M059J (cell line): ENCODE results near the gene SPOPL. TPM values are rescaled to one million over a fixed set of nuclear protein-coding genes. Genes with fewer than 3 reads are reported as not detected.
"Not testable (repeated sequence)": the region's sequence is repeated elsewhere in the genome, so short reads cannot be mapped to it uniquely, and the experiment has no call there.

Experiments used
- DNase-seq: peaks from one replicate; pipeline ENCODE4 v3.0.0-alpha.2; 2012; ENCODE audit warnings: low read depth
- total RNA-seq: library from RNA; depleted of rRNA; stranded (reverse); fragments of >200 nt; shearing (Covaris generic); gene quantifications from 2 replicates; pipeline ENCODE4 v1.2.3, GENCODE V29; 2014

The SPOPL gene
- total RNA-seq, 1 experiment from 2014 or later = 19.5 TPM

DNA sequence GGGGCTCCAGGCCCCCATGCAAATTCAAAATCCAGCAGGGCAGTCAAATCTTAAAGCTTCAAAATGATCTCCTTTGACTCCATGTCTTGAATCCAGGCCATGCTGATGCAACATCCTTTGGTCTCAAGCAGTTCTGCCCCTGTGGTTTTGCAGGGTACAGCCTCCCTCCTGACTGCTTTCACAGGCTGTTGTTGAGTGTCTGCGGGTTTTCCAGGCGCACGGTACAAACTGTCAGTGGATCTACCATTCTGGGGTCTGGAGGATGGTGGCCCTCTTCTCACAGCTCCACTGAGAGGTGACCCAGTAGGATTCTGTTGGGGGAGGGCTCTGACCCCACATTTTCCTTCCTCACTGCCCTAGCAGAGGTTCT, 22.1 kb downstream of the SPOPL start:
- DNase-seq = not testable (repeated sequence)

DNA sequence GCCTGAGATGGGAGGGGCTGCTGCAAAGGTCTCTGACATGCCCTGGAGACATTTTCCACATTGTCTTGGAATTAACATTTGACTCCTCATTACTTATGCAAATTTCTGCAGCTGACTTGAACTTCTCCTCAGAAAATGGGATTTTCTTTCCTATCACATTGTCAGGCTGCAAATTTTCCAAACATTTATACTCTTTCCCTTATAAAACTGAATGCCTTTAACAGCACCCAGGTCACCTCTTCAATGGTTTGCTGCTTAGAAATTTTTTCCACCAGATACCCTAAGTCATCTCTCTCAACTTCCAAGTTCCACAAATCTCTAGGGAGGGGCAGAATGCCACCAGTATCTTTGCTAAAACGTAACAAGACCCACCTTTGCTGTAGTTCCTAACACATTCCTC, 22.8 kb downstream of the SPOPL start:
- DNase-seq = not testable (repeated sequence)

DNA sequence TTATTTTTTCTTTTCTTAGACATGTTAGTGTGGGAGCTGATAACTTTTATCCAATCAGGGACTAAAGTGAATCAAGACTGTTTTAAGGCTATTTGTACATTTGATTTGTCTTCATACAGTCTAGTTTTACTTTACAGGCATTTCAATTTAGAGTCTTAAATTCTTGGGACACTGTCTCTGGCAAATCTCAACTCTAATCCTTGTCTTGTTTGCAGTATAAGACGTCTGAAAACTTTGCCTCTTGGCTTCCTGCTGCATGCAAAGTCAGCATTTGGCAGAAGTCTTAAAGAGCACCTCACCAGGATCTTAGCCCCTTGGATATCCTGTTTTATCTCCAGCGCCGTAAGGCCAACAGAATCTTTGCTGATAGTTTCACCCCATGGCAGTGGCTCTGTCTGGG, 30.3 kb downstream of the SPOPL start:
- no peak for DNase-seq

- no peak for DNase-seq
Observed at GRCh38 chr2:138534791-138535190, 33.2 kb downstream of the SPOPL start.

DNA sequence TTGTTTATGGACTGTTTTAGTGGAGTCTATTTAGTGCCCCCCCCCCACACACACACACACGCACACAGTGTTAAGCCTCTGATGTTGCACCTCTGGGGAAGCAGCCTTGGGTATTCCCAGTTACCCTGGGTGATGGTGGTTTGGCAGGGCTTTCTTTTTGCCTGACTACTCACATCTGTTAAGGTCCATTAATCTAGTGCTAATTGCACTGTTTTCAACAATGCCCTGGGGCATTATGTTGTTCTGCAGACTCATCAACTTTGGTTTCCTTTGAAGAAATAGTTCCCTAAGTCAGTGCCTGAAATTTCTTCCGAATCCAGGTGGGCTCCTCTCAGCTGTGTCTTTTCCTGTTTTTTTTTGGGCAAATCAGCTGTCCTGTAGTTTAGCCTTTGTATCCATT, 34.7 kb downstream of the SPOPL start:
- DNase-seq = peak; percentile 78

DNA sequence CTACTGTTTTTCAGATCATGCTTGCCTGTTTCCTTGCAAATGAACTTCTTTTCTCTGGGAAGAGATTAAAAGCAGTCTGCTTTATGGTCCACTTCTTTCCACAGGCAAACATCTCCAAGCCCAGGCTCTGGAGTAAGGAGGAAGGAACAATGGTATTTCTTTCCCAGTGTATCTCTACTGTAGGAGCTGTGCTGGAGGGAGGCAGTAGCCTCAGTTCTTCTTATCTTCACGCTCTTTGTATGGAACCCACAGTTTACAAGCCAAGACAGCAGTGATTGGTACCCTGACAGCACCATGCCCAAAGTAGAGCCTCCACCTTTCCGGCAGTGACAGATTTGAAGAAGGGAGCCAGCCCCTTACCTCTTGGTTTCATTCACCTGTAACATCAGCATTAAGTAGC, 35.2 kb downstream of the SPOPL start:
- DNase-seq = no peak

DNA sequence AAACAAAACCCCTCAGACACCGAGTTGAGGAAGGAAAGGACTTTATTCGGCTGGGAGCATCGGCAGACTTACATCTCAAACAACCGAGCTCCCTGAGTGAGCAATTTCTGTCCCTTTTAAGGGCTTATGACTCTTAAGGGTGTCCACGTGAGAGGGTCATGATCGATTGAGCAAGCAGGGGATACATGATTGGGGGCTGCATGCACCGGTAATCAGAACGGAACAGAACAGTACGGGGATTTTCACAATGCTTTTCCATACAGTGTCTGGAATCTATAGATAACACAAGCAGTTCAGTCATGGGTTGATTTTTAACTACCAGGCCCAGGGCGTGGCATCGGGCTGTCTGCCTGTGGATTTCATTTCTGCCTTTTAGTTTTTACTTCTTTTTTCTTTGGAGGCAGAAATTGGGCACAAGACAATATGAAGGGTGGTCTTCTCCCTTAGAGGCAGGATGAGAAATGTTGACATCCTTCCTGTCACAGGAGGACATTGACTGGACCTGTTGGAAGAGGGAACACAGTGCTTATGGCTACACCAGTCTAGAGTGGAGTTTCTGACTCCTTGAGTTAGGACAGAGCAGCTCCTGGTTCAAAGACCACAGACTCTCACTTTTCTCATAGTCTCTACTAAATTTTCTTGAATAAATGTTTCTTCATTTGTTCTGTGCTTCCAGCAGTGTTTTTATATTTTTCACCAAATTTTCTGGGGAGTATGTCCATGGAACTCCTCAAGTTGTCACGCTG, 35.8 kb downstream of the SPOPL start:
- no peak for DNase-seq

- DNase-seq = not testable (repeated sequence)
Observed at GRCh38 chr2:138544206-138544605, 42.6 kb downstream of the SPOPL start.

DNA sequence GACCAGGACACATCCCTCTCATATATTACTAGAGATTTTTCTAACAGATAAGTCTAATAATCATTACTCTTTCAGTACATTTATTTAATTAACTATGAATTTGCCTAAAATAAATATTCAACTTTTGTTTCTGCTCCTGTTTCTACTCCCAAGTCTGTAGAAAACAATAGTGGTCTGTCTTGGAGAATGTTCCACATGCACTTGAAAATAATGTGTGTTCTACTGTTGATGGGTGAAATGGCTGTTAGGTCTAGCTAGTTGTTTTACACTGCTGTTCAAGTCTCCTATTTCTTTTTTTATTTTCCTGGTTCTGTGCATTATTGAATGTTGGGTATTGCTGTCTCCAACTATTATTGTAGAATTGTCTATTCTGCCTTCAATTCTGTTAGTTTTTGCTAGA, 47.2 kb downstream of the SPOPL start:
- DNase-seq = no peak

DNA sequence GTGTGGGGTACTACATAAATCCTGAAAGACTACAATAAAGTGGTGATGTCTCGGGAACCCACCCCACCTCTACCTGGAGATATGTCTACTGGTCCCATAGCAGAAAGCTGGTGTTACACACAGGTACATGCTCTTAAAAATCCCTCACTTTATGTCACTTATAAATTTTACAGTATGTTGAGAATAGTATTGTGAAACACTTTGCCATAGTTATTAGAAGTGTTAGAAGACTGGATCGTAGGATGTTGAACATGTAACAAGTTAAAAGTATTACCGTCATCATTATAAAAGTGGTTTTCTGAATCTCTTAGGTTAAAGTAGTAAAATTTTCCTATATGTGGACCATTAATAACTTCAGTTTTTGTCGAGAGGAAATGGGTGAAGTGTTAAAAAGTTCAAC, 48.6 kb downstream of the SPOPL start:
- no peak for DNase-seq

GRCh38 chr2:138550670-138551287, 49.2 kb downstream of the SPOPL start:
- DNase-seq = no peak

DNA sequence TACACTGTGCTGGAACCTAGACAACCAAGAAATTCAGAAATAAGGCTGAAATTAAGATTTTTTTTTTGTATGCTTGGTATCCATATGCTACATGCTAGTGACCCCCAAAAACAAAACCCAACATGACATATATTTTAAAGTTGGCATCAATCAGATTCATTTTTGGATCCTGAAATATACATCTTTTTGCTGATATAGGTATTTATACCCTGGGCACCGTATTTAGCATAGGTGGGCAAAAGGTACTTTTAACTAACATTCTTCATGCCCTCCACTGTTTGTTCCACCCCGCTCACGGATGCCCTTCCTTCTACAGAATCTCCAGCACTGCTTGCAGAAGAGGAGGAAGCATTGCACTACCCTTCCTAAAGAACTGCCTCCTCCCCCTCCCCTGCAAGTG, 52.6 kb downstream of the SPOPL start:
- no peak for DNase-seq

DNA sequence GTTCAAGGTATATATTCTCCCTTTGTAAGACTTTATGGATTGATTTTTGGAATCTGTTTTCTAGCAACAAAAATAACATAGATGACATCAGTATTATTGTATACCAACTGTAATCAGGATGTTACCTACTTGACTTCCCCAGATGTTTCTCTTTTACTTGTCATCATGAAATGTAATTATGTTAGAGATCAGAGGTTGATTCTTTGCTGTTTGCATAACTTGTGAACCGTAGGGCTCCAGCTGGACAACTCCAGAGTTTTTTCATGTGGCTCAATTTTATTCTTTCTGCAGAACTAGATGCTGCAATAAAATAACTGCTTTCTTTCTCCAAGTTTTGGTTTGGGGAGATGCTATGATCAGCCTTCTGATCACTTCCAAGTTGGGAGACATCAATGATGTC, 58.1 kb downstream of the SPOPL start:
- no peak for DNase-seq

GRCh38 chr2:138564586-138565229, 63.1 kb downstream of the SPOPL start:
- no peak for DNase-seq

- DNase-seq = no peak
Observed at GRCh38 chr2:138565230-138565598, 63.6 kb downstream of the SPOPL start.

- DNase-seq = no peak
Observed at GRCh38 chr2:138572318-138572717, 70.7 kb downstream of the SPOPL start.

GRCh38 chr2:138577066-138577465, 75.5 kb downstream of the SPOPL start:
- no peak for DNase-seq

GRCh38 chr2:138579556-138579955, 78.0 kb downstream of the SPOPL start:
- no peak for DNase-seq

GRCh38 chr2:138581909-138582308, 80.3 kb downstream of the SPOPL start:
- DNase-seq = no peak

DNA sequence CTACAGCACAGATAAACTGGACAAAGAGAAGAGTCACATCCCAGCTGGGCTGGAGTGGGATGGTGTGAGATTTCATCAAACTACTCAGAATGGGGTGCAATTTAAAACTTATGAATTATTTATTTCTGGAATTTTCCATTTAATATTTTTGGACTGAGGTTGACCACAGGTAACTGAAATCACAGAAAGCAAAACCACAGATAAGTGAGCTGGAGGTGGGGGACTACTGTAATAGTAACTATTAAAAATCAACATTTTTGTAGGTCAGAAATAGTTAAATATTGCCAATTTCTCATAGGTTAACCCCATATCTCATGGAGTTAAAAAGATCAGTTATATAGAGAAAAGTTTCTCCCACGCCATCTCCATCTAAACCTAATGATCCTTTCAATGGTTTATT, 88.1 kb downstream of the SPOPL start:
- no peak for DNase-seq

DNA sequence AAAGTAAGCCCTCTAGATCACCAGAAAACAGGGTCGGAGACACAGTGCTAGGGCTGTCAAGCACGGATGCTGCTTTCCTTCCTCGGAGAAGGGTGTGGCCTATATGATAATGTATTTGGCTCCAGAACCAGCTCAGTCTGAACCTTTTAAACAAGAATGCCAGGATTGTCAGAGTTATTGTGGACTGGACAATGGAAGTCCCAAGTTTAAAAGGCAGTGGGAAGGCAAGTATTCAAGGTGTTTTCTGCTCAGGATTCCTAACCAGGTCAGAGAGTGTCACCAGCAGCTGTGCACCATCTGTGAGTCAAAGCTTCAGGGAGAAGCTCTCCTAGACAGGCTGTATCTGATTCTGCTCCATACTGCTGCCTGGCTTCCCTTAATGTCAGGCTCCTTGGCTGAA, 94.8 kb downstream of the SPOPL start:
- no peak for DNase-seq

GRCh38 chr2:138600732-138601457, 99.3 kb downstream of the SPOPL start:
- DNase-seq = peak; percentile 6
